Stimulated activated CD4-positive, alpha-beta T cell treated with anti-CD3 and anti-CD28 coated beads, Interleukin-15, amount 100 ng/mL, for 1 hour (primary cell): ENCODE results near the gene AMTN.

ENCODE experiments used
- DNase-seq, 2 donors: peaks; one replicate each; pipeline ENCODE4 v3.0.0-alpha.2; 2020; ENCODE audit warnings: low read depth in 1 of 2, low spot score in 1 of 2

The AMTN gene

GRCh38 chr4:70559924-70560323 lies 41.6 kb downstream of the AMTN start:
- DNase-seq, result no peak

- DNase-seq, result no peak
These were observed 45.7 kb downstream of the AMTN start for GRCh38 chr4:70564033-70564432.

GRCh38 chr4:70570796-70571195 lies 52.4 kb downstream of the AMTN start:
- DNase-seq, result no peak

- no peak for DNase-seq
These were observed 53.4 kb downstream of the AMTN start for GRCh38 chr4:70571772-70572171.

- no peak for DNase-seq
These were observed 57.6 kb downstream of the AMTN start for GRCh38 chr4:70575964-70576363.

GRCh38 chr4:70577220-70577927 lies 59.0 kb downstream of the AMTN start:
- DNase-seq, result no peak

- no peak for DNase-seq
These were observed 63.6 kb downstream of the AMTN start for GRCh38 chr4:70581980-70582379.
